AG08396 (cell line): Measurements from ENCODE around the gene SYNGAP1.

Experiments used
- DNase-seq: peaks from one replicate; pipeline ENCODE4 v3.0.0; 2012; ENCODE audit warnings: low spot score, mixed read lengths

Gene SYNGAP1

GRCh38 chr6:33404884-33405283 is 15.0 kb upstream of the SYNGAP1 start:
- DNase-seq = no peak

- DNase-seq = no peak
Measured at GRCh38 chr6:33405386-33405940, 14.4 kb upstream of the SYNGAP1 start.

DNA sequence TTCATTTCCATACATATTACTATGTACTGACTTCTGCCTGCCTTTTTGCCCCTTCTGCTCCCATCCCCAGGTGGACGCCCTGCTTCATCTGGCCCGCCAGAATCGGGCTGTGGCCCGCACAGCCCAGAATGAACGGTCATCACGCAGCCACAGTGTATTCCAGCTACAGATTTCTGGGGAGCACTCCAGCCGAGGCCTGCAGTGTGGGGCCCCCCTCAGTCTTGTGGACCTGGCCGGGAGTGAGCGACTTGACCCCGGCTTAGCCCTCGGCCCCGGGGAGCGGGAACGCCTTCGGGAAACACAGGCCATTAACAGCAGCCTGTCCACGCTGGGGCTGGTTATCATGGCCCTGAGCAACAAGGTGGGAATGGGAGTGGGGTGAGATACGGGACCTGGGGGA is 13.7 kb upstream of the SYNGAP1 start:
- DNase-seq = no peak

DNA sequence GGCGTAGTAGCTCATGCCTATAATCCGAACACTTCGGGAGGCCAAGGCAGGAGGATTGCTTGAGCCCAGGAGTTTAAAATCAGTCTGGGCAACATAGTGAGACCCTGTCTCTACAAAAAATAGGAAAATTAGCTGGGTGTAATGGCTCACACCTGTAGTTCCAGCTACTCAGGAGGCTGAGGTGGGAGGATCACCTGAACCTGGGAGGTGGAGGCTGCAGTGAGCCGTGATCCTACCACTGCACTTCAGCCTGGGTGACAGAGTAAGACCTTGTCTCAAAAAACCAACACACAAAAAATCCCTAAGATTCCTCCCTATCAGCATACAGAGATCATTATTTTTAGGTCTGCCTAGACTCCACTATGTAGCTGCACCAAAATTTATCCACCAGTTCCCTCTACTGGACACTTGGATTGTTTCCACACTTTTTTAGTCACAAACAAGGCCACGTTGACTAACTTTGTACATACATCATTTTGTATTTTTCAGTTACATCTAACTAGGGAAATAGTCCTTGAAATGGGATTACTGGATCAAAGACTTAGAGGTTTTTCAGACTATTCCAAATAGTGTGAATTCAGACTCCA is 12.6 kb upstream of the SYNGAP1 start:
- DNase-seq = peak; percentile 62

DNA sequence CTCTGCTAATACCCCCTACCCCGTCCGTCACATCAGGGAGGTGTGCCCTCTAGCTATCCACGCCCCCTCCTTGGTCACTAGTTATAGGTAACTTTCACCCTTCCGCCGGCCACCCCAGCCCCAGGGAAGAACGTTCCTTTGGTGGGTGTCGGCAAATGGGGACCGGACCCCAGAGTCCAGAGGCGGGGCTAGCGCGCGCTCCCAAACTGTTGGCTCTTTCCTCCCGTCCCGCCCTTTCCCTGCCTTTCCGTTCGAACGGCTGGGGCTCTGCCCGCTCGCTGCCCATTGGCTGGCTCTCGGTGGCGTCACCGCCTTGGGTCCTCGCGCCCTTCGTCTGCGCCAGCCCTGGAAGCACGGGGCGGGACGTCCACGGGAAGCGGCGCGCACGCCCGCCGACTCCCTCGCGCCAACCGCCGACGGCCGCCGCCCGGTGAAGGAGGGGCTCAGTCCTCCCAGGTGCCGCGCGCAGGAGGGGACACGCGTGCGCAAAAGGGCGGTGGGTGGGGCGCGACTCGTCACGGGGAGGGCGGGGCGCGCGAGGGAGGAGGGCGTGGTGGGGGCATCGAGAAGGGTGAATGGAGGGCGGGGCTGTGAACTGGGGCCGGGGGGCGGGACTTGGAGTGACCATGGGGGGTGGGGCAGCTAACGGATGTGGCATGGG is 9.7 kb upstream of the SYNGAP1 start:
- DNase-seq = peak; percentile 99

DNA sequence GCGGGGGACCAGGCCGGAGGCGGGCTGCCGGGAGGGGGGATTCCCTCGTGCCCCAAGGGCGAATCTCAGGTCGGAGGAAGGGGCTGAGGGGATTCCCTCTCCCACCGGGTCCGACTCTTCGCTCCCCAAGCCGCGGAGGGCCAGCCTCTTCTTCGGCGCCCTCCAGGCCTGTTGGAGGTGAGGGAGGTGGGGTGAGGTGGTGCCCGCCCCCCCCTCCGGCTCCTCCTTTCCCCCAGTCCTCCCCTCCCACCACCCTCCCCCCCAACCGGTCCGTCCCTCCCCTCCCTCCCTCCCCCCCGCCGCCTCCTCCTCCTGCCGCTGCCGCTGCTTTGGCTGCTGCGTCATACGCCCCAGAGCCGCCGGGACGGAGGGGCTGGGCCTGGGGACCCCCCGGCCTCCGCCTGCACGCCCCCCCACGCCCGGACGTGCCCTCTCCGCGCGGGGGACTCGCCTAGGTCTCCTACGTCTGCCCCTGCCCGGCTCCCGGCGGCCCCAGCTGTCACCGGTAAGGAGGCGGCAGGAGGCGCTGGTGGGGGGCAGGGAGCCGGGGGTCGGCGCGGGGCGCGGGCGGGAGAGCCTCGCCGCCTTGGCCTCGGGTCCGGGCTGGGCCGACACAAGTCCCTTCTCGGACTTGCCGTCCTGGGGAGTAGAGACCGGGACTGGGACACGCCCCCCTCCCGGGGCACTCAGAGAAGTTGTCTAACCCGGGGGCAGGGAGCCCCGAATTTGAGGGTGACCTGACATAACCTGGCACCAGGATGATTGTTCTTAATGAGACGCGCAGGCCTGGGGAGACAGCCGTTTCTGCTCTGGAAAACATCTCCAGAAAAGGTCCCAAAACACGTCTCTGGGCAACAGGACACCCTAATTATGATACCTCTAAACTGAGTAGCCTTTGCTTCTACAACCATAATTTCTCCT is 8.9 kb upstream of the SYNGAP1 start, which contains the start of gene PHF1:
PHF1 (plus strand) TSS at position 304 of the 921 bp plus-strand sequence. CDS start 1,250 bp downstream, outside the sequence.
- DNase-seq = peak; percentile 93

- no peak for DNase-seq
Measured at GRCh38 chr6:33411632-33412005, 8.2 kb upstream of the SYNGAP1 start.

GRCh38 chr6:33412140-33413009 is 7.5 kb upstream of the SYNGAP1 start:
- no peak for DNase-seq

GRCh38 chr6:33413241-33414120 is 6.4 kb upstream of the SYNGAP1 start:
- DNase-seq = no peak

GRCh38 chr6:33414592-33415271 is 5.1 kb upstream of the SYNGAP1 start:
- DNase-seq = no peak

DNA sequence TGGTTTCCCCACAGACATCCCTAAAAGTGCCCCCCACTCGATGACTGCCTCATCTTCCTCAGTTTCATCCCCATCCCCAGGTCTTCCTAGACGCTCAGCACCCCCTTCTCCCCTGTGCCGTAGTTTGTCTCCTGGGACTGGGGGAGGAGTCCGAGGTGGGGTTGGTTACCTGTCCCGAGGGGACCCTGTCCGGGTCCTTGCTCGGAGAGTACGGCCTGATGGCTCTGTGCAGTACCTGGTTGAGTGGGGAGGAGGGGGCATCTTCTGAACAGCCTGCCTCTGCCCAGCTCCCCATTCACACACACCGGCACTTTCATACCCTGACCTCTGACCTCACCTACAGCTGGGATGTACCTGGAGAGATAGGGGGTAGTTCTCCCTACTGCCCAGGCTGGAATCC is 4.0 kb upstream of the SYNGAP1 start:
- no peak for DNase-seq

DNA sequence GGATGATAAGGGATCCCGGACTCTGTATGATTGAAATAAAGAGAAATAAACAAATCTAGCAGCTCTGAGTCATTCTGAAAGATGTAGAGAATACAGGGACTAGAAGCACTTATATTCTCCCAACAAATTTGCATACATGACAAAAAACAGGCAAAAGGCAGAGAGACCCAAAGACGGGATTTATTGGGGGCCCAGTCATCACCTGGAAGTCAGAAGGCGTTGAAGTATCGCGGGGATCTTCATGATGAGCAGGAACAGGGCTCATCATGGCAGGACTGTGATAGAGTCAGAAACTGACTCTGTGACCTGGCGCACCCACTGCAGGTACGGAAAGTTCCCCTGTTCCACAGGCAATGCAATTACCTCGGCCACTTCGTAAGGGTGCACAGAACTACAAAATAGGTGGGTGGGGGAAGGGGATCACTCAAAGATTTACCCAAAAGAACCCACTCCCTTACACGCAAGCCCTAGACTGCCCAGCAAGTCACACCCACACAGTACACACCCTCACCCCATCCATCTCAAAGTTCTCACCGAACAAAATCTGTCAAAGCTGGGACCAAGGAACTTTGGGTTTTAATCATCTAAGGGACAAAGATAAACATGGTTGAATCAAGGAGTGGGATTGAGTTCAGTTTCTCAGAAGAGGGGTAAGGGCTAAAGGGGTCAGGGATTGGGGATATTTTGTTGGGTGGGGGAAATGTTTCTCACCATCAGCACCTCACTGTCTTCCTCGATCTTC is 3.3 kb upstream of the SYNGAP1 start:
- DNase-seq = no peak

GRCh38 chr6:33417128-33417902 is 2.5 kb upstream of the SYNGAP1 start:
- DNase-seq = peak; percentile 82

- DNase-seq = peak; percentile 96
Measured at GRCh38 chr6:33417903-33418689, 1.8 kb upstream of the SYNGAP1 start, which contains the start of gene CUTA. TSS of gene CUTA (minus strand) at chr6:33418107. CDS start at chr6:33418000, 107 bp downstream.

DNA sequence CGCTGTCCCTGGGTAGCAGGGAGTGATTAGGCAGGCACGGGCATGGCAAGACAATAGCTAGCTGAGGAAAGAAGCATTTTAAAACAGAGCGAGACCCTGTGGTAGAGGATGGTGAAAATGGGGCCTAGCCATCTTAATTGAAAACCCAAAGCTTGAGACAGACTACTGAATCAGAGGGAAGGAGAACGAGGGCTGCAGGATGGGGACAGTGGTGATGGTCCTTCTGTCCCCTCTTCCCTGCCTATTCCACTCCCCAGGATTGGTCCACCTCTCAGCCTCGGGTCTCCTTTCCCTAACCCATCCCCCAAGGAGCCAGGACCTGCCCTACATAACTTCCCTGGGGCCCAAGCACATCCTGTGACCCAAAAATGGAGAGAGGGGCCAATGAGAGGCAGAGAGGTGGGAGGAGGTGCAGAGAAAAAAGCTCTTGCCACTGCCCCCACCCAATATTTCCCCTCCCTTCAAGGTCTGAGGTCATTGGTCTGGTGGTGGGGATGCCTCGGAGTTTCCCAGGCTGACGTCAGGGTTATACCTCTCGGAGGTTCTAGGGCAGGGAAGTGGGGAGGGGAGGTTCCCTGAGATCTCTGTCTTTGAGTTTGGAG is 1.1 kb upstream of the SYNGAP1 start:
- DNase-seq = no peak

GRCh38 chr6:33420491-33421343 is 852 bp downstream of the SYNGAP1 start:
- no peak for DNase-seq
